Mammary epithelial cell (primary cell): ENCODE measurements around the gene MAN1B1.

Experiments
- EZH2 ChIP-seq: IDR thresholded peaks from 2 replicates; pipeline ENCODE4 v1.6.1; 2012; ENCODE audit warnings: low read length, inconsistent platforms, borderline replicate concordance
- TF ChIP-seq, protein P1 (sequence below), 2 donors: IDR thresholded peaks in 1 of 2; conservative IDR thresholded peaks in 1 of 2; 2 replicates each; pipeline ENCODE4 v1.5.1; 2011 to 2012; ENCODE audit warnings: inconsistent platforms in 2 of 2, low read length in 2 of 2, mild to moderate bottlenecking in 2 of 2, control low read depth in 1 of 2, low read depth in 1 of 2; ENCODE audit not compliant: insufficient read depth in 1 of 2; ENCODE audit errors: extremely low read depth in 1 of 2

DNA sequence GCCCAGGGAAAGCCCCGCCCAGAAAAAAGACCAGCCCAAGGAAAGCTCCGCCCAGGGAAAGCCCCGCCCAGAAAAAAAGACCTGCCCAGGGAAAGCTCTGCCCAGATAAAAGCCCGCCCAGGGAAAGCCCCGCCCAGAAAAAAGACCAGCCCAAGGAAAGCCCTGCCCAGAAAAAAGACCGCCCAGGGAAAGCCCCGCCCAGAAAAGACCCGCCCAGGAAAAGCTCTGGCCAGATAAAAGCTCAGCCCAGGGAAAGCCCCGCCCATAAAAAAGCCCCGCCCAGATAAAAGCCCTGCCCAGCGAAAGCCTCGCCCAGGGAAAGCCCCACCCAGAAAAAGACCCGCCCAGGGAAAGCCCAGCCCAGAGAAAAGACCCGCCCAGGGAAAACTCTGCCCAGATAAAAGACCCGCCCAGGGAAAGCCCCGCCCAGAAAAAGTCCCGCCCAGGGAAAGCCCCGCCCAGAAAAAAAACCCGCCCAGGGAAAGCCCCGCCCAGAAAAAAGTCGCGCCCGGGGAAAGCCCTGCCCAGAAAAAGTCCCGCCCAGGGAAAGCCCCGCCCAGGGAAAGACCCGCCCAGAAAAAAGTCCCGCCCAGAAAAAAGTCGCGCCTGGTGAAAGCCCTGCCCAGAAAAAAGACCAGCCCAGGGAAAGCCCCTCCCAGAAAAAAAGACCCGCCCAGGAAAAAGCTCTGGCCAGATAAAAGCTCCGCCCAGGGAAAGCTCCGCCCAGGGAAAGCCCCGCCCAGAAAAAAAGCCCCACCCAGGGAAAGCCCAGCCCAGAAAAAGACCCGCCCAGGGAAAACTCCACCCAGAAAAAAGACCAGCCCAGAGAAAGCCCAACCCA lies 64.1 kb downstream of the MAN1B1 start:
- TF ChIP-seq, protein P1, sequence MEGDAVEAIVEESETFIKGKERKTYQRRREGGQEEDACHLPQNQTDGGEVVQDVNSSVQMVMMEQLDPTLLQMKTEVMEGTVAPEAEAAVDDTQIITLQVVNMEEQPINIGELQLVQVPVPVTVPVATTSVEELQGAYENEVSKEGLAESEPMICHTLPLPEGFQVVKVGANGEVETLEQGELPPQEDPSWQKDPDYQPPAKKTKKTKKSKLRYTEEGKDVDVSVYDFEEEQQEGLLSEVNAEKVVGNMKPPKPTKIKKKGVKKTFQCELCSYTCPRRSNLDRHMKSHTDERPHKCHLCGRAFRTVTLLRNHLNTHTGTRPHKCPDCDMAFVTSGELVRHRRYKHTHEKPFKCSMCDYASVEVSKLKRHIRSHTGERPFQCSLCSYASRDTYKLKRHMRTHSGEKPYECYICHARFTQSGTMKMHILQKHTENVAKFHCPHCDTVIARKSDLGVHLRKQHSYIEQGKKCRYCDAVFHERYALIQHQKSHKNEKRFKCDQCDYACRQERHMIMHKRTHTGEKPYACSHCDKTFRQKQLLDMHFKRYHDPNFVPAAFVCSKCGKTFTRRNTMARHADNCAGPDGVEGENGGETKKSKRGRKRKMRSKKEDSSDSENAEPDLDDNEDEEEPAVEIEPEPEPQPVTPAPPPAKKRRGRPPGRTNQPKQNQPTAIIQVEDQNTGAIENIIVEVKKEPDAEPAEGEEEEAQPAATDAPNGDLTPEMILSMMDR (conservative IDR thresholded peaks at IDR 0.05 in 1 of 2, IDR thresholded peaks at IDR 0.05 in 1 of 2; ENCODE audit: extremely low read depth in 1 of 2, insufficient read depth in 1 of 2, low read depth in 1 of 2, low read length in 2 of 2): no peak
- TF ChIP-seq EZH2: no peak
